Measurements from ENCODE around the gene STX5. TPM values are rescaled to one million over a fixed set of nuclear protein-coding genes. Genes with fewer than 3 reads are reported as not detected.
"Not testable (repeated sequence)": the region's sequence is repeated elsewhere in the genome, so short reads cannot be mapped to it uniquely, and the experiment has no call there.

Gene STX5
- total and polyA plus RNA-seq, 7 donors = 27.1 to 37.8 (median 30.7) TPM

DNA sequence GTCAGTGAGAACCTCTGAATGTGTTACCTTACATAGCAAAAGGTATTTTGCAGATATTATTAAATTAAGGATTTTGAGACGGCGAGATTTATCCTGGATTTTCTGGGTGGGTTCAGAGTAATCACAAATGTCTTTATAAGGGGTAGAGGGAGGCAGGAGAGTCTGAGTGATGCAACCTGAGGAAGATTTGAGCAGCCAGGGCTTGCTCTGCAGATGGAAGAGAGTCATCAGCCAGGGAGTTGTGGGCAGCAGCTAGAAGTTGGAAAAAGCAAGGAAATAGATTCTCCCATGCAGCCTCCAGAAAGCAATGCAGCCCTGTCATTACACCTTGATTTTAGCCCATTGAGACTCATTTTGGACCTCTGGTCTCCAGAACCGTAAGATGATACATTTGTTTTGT is 11.6 kb upstream of the STX5 start:
- no peak for TF ChIP-seq POLR2A (IDR thresholded peaks at IDR 0.05)
- TF ChIP-seq EP300 (IDR thresholded peaks at IDR 0.05) = no peak
- TF ChIP-seq, protein P1, sequence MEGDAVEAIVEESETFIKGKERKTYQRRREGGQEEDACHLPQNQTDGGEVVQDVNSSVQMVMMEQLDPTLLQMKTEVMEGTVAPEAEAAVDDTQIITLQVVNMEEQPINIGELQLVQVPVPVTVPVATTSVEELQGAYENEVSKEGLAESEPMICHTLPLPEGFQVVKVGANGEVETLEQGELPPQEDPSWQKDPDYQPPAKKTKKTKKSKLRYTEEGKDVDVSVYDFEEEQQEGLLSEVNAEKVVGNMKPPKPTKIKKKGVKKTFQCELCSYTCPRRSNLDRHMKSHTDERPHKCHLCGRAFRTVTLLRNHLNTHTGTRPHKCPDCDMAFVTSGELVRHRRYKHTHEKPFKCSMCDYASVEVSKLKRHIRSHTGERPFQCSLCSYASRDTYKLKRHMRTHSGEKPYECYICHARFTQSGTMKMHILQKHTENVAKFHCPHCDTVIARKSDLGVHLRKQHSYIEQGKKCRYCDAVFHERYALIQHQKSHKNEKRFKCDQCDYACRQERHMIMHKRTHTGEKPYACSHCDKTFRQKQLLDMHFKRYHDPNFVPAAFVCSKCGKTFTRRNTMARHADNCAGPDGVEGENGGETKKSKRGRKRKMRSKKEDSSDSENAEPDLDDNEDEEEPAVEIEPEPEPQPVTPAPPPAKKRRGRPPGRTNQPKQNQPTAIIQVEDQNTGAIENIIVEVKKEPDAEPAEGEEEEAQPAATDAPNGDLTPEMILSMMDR (IDR thresholded peaks at IDR 0.05) = no peak
- no peak for TF ChIP-seq POLR2AphosphoS5 (IDR thresholded peaks at IDR 0.05)
- WGBS, 2 donors = 91 to 95% methylated on average over 3 of the region's 3 CpGs
- no peak overlapping the region for H3K27ac ChIP-seq

DNA sequence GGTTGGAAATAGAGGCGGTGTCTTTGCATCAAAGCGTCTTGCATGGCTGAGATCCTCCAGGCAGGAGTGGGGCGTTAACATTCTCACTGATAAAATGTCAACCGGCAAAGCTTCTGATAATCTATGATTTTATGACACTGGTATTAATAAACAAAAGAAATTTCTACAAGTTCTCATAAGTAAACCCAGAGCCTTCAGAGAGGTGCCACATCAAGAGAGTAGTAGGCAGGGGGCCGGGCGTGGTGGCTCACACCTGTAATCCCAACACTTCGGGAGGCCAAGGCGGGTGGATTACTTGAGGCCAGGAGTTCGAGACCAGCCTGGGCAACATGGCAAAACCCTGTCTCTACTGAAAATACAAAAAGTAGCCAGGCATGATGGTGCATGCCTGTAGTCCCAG is 11.0 kb upstream of the STX5 start:
- not testable (repeated sequence) for H3K36me3 ChIP-seq, H3K9me3 ChIP-seq, DNase-seq, H3K27me3 ChIP-seq
- Histone ChIP-seq H3K4me3 (peak overlapping the region in 1 of 4 donors; percentile 76), H3K27ac (peak overlapping the region; percentile 96 to 98 (median 98)), H3K4me1 (peaks cover 0 to 32% (median 23%) of the 10 kb centered on the region in 4 donors)
- intact Hi-C loops (cut with DNase I) = loop anchor here (2.0 to 5.0 kb wide), 2 partner anchors 38 to 56 kb away; partner anchors contain the start of genes SLC3A2 and TMEM179B
- WGBS, 2 donors = 86 to 95% methylated on average over 9 of the region's 9 CpGs

More for the DNA sequence above, 11.6 kb upstream of the STX5 start:
- H3K9me3 ChIP-seq = no peaks in the 10 kb centered on the region
- no peaks in the 10 kb centered on the region for H3K36me3 ChIP-seq
- no peak overlapping the region for H3K4me3 ChIP-seq
- peaks cover 0 to 26% (median 17%) of the 10 kb centered on the region in 4 donors for H3K4me1 ChIP-seq
- no peak for DNase-seq
- intact Hi-C loops (cut with DNase I) = loop anchor here (2.0 to 5.0 kb wide), 2 partner anchors 37 to 56 kb away; partner anchors contain the start of genes SLC3A2 and TMEM179B
- no peaks in the 10 kb centered on the region for H3K27me3 ChIP-seq

DNA sequence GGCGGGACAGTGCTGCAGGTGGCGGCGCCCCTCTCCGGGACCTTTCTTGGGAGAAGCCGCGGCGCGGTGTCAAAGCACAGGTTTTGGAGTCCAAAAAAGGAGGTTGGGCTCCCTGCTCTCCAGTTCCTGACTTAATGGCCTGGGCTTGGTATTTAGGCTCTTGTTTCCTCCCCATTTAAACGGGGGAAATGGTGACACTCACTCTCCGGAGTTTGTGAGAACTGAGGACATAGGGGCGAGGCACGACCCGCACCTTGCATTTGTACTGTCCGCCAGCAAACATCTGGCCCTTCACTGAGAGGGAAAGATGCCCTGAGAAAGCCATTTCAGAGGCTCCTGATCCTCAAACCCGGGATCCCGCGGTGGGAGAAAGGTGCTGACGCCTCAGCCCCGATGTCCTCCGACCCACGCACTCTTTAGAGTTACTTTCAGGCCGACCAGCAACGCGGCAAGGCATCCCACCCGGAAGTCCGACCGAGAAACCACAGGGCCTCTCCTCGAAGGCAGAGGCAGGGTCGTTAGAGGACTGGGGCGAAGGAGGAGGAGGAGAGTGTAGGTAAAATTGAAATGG is 10.4 kb upstream of the STX5 start:
- TF ChIP-seq, protein P1 (IDR thresholded peaks at IDR 0.05) = no peak
- peak in 1 of 4 donors; percentile 19 for TF ChIP-seq EP300 (IDR thresholded peaks at IDR 0.05)
- no peaks in the 10 kb centered on the region for H3K27me3 ChIP-seq
- 13 to 39% methylated on average over 30 of the region's 30 CpGs for WGBS, 2 donors
- H3K9me3 ChIP-seq = no peaks in the 10 kb centered on the region
- intact Hi-C loops (cut with DNase I) = loop anchor here (2.0 to 5.0 kb wide), 2 partner anchors 39 to 55 kb away; partner anchors contain the start of genes SLC3A2 and TMEM179B
- H3K36me3 ChIP-seq = peaks cover 0 to under 1% (median 0%) of the 10 kb centered on the region in 4 donors
- peak overlapping the region; percentile 30 to 92 (median 64) for H3K4me3 ChIP-seq
- H3K27ac ChIP-seq = peak overlapping the region; percentile 96 to 98 (median 98)
- DNase-seq = peak; percentile 73
- H3K4me1 ChIP-seq = peaks cover 0 to 38% (median 27%) of the 10 kb centered on the region in 4 donors

DNA sequence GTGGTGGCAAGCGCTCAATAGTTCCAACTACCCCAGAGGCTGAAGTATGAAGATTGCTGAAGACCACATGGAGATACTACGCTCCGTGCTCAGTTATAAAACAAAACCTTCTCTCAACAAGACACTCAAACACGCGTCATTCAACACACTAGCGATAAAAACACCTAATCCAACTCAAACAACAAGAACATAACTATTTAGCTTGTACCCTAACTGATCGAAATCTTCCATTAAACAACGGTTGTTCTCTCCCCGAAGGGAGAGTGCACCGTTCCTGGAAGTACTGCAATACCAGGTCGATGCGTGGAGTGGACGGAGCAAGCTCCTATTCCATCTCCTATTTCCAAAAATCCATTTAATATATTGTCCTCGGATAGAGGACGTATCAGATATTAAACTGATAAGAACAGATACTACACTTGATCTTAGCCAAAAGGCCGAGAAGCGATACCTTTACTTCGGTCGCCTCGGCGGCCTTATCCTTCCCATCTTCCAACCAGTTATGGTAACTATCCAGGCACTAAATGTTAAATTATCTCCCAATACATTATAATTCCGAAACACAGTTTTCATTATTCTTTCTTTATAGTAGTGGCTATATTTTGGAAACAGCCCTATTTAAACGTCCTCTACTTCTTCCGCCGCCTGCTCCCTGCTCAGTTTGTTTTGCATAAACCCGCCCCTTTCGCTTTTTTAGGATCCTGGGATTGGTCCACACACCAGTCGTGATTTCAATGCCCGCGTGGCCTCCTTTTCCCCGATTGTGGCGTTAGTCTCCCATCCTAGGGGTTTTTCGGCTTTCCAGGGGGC is 9.7 kb upstream of the STX5 start:
- no peaks in the 10 kb centered on the region for H3K9me3 ChIP-seq
- DNase-seq = peak; percentile 95
- H3K4me1 ChIP-seq = peaks cover 0 to 38% (median 27%) of the 10 kb centered on the region in 4 donors
- no peaks in the 10 kb centered on the region for H3K27me3 ChIP-seq
- H3K4me3 ChIP-seq = peak overlapping the region; percentile 30 to 92 (median 84)
- intact Hi-C loops (cut with DNase I) = loop anchor here (2.0 to 5.0 kb wide), 2 partner anchors 39 to 54 kb away; partner anchors contain the start of genes SLC3A2 and TMEM179B
- WGBS, 2 donors = 0% methylated on average over 33 of the region's 33 CpGs
- H3K36me3 ChIP-seq = peaks cover 0 to 6% (median 0%) of the 10 kb centered on the region in 4 donors
- TF ChIP-seq POLR2AphosphoS5 (IDR thresholded peaks at IDR 0.05) = peak; percentile 99 to 100 (median 100)
- peak; percentile 100 for TF ChIP-seq POLR2A (IDR thresholded peaks at IDR 0.05)
- peak in 2 of 4 donors; percentile 3 to 75 for TF ChIP-seq EP300 (IDR thresholded peaks at IDR 0.05)
- TF ChIP-seq, protein P1 (IDR thresholded peaks at IDR 0.05) = no peak
- peak overlapping the region; percentile 96 to 98 (median 98) for H3K27ac ChIP-seq

DNA sequence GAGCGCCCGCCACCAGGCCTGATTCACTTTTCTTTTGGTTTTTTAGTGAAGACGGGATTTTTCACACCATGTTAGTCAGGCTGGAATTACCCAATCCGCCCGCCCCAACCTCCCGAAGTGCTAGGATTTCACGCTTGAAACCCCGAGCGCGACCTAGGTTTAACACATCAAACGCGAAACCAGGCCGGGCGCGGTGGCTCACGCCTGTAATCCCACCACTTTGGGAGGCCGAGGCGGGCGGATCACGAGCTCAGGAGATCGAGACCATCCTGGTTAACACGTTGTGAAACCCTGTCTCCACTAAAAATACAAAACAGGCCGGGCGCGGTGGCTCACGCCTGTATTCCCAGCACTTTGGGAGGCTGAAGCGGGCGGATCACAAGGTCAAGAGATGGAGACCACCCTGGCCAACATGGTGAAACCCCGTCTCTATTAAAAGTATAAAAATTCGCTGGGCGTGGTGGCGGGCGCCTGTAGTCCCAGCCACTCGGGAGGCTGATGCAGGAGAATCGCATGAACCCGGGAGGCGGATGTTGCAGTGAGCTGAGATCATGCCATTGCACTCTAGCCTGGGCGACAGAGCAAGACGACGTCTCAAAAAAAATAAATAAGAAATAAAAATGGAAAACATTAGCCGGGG is 9.0 kb upstream of the STX5 start:
- not testable (repeated sequence) for H3K9me3 ChIP-seq, H3K27me3 ChIP-seq
- peaks cover 0 to 38% (median 27%) of the 10 kb centered on the region in 4 donors for H3K4me1 ChIP-seq
- H3K4me3 ChIP-seq = peak overlapping the region; percentile 76 to 92 (median 87)
- H3K27ac ChIP-seq = peak overlapping the region; percentile 96 to 98 (median 98)
- WGBS, 2 donors = 0 to 1% methylated on average over 41 of the region's 41 CpGs
- H3K36me3 ChIP-seq = peaks cover 0 to 12% (median 0%) of the 10 kb centered on the region in 4 donors
- intact Hi-C loops (cut with DNase I) = loop anchor here (5.0 kb wide), 1 partner anchor 54 kb away; the partner anchor contains the start of gene TMEM179B
- DNase-seq = peak; percentile 90

Data from sigmoid colon (tissue), 7 donors.